Measurements from ENCODE around the gene MAP3K3.
A peak's percentile ranks its signal among the peaks of the same experiment; 100 is the strongest.

The MAP3K3 gene

GRCh38 chr17:63621684-63622573 is at the start of gene MAP3K3:
Gene MAP3K3 (plus strand): TSS chr17:63622417. CDS start chr17:63622760, 343 bp downstream.
- peak; percentile 100 for DNase-seq (ENCODE audit: low spot score)

GRCh38 chr17:63573634-63574033 is 48.6 kb upstream of the MAP3K3 start:
- DNase-seq (ENCODE audit: low spot score), result no peak

GRCh38 chr17:63578027-63578768 is 44.0 kb upstream of the MAP3K3 start:
- DNase-seq (ENCODE audit: low spot score), result no peak

GRCh38 chr17:63578769-63579111 is 43.5 kb upstream of the MAP3K3 start:
- DNase-seq (ENCODE audit: low spot score), result no peak

- DNase-seq (ENCODE audit: low spot score), result no peak
Observed at GRCh38 chr17:63579633-63580032, 42.6 kb upstream of the MAP3K3 start.

- DNase-seq (ENCODE audit: low spot score), result no peak
Observed at GRCh38 chr17:63587770-63588169, 34.4 kb upstream of the MAP3K3 start.

GRCh38 chr17:63588797-63589196 is 33.4 kb upstream of the MAP3K3 start:
- no peak for DNase-seq (ENCODE audit: low spot score)

- DNase-seq (ENCODE audit: low spot score), result no peak
Observed at GRCh38 chr17:63589646-63590045, 32.6 kb upstream of the MAP3K3 start.

- DNase-seq (ENCODE audit: low spot score), result no peak
Observed at GRCh38 chr17:63592797-63593196, 29.4 kb upstream of the MAP3K3 start.

GRCh38 chr17:63595132-63595531 is 27.1 kb upstream of the MAP3K3 start:
- DNase-seq (ENCODE audit: low spot score), result no peak

GRCh38 chr17:63596856-63597586 is 25.2 kb upstream of the MAP3K3 start:
- DNase-seq (ENCODE audit: low spot score), result no peak

- no peak for DNase-seq (ENCODE audit: low spot score)
Observed at GRCh38 chr17:63598281-63598680, 23.9 kb upstream of the MAP3K3 start.

GRCh38 chr17:63600569-63601438 is 21.4 kb upstream of the MAP3K3 start, which contains the start of gene TACO1:
Gene TACO1 (plus strand): TSS chr17:63600895. CDS start chr17:63601084, 189 bp downstream.
- DNase-seq (ENCODE audit: low spot score), result peak; percentile 86

- no peak for DNase-seq (ENCODE audit: low spot score)
Observed at GRCh38 chr17:63601439-63602371, 20.5 kb upstream of the MAP3K3 start.

- no peak for DNase-seq (ENCODE audit: low spot score)
Observed at GRCh38 chr17:63609816-63610573, 12.2 kb upstream of the MAP3K3 start.

GRCh38 chr17:63610854-63611253 is 11.4 kb upstream of the MAP3K3 start:
- no peak for DNase-seq (ENCODE audit: low spot score)

- DNase-seq (ENCODE audit: low spot score), result no peak
Observed at GRCh38 chr17:63611354-63611753, 10.9 kb upstream of the MAP3K3 start.

GRCh38 chr17:63613663-63614062 is 8.6 kb upstream of the MAP3K3 start:
- DNase-seq (ENCODE audit: low spot score), result no peak

GRCh38 chr17:63621229-63621683 is 961 bp upstream of the MAP3K3 start:
- DNase-seq (ENCODE audit: low spot score), result no peak

Measured in Ammon's horn (tissue), 1 donor.